ENCODE data around the gene LRRC3.

Gene LRRC3

DNA sequence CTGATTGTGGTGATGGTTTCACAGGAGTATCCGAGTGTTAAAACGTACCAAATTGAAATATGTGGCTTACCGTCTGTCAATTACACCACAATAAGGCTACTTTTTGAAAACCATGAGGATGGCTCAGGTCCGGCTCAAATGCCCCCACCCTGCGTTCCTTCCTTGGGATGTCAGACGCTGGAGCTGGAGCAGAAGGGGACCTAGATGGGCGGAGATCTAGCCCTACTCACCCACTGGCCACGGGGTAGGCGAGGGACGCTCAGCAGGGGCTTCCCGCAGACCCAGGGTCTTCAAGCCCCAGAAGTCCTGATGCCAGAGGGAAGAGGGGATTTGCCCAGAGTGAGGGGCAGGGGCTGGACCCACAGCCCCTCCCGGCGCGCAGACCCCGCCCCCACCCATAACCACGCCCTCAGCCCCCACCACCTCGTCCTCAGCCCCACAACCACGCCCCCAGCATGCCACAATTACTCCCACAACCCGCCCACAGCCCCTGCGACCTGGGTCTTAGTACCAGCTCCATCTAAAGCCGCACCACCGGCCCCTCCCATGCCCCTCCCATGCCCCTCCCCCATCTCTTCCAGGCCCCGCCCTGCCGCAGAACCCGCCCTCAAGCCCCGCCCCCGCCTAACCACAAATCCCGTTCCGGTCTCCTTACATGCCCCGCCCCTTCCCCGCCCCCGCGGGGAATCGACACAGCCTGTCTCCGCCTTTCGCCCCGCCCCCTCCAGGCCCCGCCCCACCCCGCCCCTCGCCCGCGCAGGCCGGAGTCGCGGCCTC is at the start of gene LRRC3:
Gene LRRC3 (plus strand): TSS at position 764 of the 777 bp plus-strand sequence. CDS start 1,135 bp downstream, outside the sequence.
- H3K27ac ChIP-seq: no peak within 1 kb of the TSS
- TF ChIP-seq, protein P1, sequence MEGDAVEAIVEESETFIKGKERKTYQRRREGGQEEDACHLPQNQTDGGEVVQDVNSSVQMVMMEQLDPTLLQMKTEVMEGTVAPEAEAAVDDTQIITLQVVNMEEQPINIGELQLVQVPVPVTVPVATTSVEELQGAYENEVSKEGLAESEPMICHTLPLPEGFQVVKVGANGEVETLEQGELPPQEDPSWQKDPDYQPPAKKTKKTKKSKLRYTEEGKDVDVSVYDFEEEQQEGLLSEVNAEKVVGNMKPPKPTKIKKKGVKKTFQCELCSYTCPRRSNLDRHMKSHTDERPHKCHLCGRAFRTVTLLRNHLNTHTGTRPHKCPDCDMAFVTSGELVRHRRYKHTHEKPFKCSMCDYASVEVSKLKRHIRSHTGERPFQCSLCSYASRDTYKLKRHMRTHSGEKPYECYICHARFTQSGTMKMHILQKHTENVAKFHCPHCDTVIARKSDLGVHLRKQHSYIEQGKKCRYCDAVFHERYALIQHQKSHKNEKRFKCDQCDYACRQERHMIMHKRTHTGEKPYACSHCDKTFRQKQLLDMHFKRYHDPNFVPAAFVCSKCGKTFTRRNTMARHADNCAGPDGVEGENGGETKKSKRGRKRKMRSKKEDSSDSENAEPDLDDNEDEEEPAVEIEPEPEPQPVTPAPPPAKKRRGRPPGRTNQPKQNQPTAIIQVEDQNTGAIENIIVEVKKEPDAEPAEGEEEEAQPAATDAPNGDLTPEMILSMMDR (IDR thresholded peaks at IDR 0.05; ENCODE audit: low read depth, low read length, missing control alignments): no peak
- no peaks in the 10 kb centered on the region for H3K36me3 ChIP-seq (replicated peaks)
- H3K27me3 ChIP-seq (replicated peaks): no peaks in the 10 kb centered on the region
- peak within 1 kb of the TSS; percentile 47 for H3K4me3 ChIP-seq (ENCODE audit: low read depth, low read length)
- in situ Hi-C loops (cut with HindIII; ENCODE audit: low pct_ligation_motif_present, low sequenced_read_pairs): no loop called here
- peak; percentile 69 for DNase-seq

DNA sequence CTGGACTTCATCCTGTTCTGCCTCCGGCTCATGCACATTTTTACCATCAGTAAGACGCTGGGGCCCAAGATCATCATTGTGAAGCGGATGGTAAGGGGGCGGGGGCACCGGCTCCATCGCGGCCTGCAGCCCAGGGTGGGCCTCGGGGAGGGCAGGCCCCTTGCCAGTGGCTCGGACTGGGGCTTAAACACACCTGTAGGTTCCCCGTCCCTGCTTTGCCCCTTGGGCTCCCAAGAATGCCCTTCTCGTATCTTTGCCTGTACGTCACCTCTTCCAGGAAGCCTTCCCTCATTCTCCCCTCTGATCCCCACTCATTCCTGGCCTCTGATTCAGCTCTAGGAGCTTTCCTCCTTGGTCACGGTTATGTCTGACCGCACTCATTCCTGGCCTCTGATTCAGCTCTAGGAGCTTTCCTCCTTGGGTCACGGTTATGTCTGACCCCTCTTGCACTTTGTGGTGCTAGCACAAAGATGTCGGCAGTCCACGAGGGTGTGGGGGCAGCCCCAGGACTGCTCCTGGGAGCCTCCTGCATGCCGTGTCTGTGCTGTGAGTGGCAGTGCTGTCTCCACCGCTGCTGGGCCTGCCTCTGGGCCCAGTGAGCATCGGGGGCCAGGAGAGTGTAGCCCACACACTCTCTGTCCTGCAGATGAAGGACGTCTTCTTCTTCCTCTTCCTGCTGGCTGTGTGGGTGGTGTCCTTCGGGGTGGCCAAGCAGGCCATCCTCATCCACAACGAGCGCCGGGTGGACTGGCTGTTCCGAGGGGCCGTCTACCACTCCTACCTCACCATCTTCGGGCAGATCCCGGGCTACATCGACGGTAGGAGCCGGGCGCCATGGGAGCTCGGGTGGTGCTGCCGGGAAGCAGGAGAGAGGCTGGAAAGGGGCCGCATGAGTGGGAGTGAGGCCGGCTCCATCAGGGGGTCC is 49.1 kb upstream of the LRRC3 start:
- DNase-seq: peak; percentile 27
- Histone ChIP-seq H3K36me3 (replicated peaks) (no peaks in the 10 kb centered on the region), H3K27ac (no peak overlapping the region), H3K27me3 (replicated peaks) (no peaks in the 10 kb centered on the region), H3K4me3 (ENCODE audit: low read depth, low read length) (no peak overlapping the region)
- in situ Hi-C loops (cut with HindIII; ENCODE audit: low pct_ligation_motif_present, low sequenced_read_pairs): no loop called here
- TF ChIP-seq, protein P1 (IDR thresholded peaks at IDR 0.05; ENCODE audit: low read depth, low read length, missing control alignments): no peak

- DNase-seq: no peak
- no peaks in the 10 kb centered on the region for H3K27me3 ChIP-seq (replicated peaks)
- H3K36me3 ChIP-seq (replicated peaks): no peaks in the 10 kb centered on the region
- in situ Hi-C loops (cut with HindIII; ENCODE audit: low pct_ligation_motif_present, low sequenced_read_pairs): no loop called here
- H3K4me3 ChIP-seq (ENCODE audit: low read depth, low read length): no peak overlapping the region
- no peak overlapping the region for H3K27ac ChIP-seq
- TF ChIP-seq, protein P1 (IDR thresholded peaks at IDR 0.05; ENCODE audit: low read depth, low read length, missing control alignments): no peak
Observed at GRCh38 chr21:44406953-44407352, 48.4 kb upstream of the LRRC3 start.

DNA sequence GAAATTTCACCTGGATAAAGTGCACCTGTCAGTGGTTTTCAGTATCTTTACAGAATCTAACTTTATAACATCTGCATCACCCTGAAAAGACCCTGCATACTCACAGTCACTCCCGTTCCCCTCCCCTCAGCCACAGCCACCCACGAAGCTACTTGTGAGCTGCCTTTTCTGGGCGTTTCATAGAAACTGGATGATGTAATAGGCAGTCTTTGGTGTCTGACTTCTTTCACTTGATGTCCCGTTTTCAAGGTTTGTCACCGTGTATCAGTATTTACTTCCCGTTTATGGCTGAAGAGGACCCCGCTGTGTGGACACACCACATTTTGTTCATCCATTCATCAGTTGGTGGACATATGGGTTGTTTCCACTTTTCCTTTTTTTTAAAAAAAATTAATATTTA is 47.8 kb upstream of the LRRC3 start:
- no peaks in the 10 kb centered on the region for H3K27me3 ChIP-seq (replicated peaks)
- DNase-seq: no peak
- no peaks in the 10 kb centered on the region for H3K36me3 ChIP-seq (replicated peaks)
- no peak overlapping the region for H3K27ac ChIP-seq
- TF ChIP-seq, protein P1 (IDR thresholded peaks at IDR 0.05; ENCODE audit: low read depth, low read length, missing control alignments): no peak
- in situ Hi-C loops (cut with HindIII; ENCODE audit: low pct_ligation_motif_present, low sequenced_read_pairs): no loop called here
- H3K4me3 ChIP-seq (ENCODE audit: low read depth, low read length): no peak overlapping the region

DNA sequence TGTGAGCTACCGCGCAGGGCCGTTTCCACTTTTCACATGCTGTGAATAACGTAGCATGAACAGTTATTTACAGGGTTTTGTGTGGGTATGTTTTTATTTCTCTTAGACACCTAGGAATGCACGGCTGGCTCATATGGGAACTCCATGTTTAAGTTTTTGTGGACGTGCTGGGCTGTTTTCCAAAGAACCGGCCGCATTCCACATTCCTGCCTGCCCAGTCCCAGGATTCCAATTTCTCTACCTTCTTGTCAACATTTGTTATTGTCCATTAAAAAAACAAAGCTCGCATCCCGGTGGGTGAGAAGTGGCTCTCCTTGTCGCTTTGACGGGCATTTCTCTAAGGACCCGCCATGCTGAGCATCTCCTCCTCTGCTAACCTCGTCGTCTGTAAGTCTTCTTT is 47.1 kb upstream of the LRRC3 start:
- H3K36me3 ChIP-seq (replicated peaks): no peaks in the 10 kb centered on the region
- H3K27me3 ChIP-seq (replicated peaks): no peaks in the 10 kb centered on the region
- in situ Hi-C loops (cut with HindIII; ENCODE audit: low pct_ligation_motif_present, low sequenced_read_pairs): no loop called here
- TF ChIP-seq, protein P1 (IDR thresholded peaks at IDR 0.05; ENCODE audit: low read depth, low read length, missing control alignments): no peak
- no peak overlapping the region for H3K4me3 ChIP-seq (ENCODE audit: low read depth, low read length)
- no peak for DNase-seq
- H3K27ac ChIP-seq: no peak overlapping the region
